Esophagus muscularis mucosa (tissue), 4 donors: ENCODE results near the gene MSH3.

Experiments
- CTCF ChIP-seq, 3 experiments: fragments of 200-600 bp in 2 of 3; fragments of 450-650 bp in 1 of 3; sonication (generic) in 2 of 3; IDR thresholded peaks; one replicate each; pipeline ENCODE4 v1.5.1; 2017 to 2019; ENCODE audit warnings: antibody characterized with exemption in 3 of 3, mild to moderate bottlenecking in 2 of 3, moderate library complexity in 1 of 3
- EP300 ChIP-seq: sonication (generic); formaldehyde crosslinking; IDR thresholded peaks from one replicate; pipeline ENCODE4 v1.6.1; 2017; ENCODE audit warnings: antibody characterized with exemption
- POLR2AphosphoS5 ChIP-seq, 2 donors: sonication (generic); formaldehyde crosslinking; IDR thresholded peaks; one replicate each; pipeline ENCODE4 v1.6.1; 2017; ENCODE audit warnings: antibody characterized with exemption in 2 of 2

- TF ChIP-seq CTCF (IDR thresholded peaks at IDR 0.05) = no peak
- TF ChIP-seq EP300 = no peak
- TF ChIP-seq POLR2AphosphoS5 (IDR thresholded peaks at IDR 0.05) = no peak
These were observed 223.1 kb downstream of the MSH3 start for GRCh38 chr5:80877592-80877991.
